Mesenchymal stem cell (in vitro differentiated cells and primary cell): ENCODE data around the gene CCDC50.

Source experiments
- DNase-seq: peaks from one replicate; pipeline ENCODE4 v3.0.0-alpha.2; 2013
- H2AFZ ChIP-seq: one replicate; pipeline ENCODE4 v1.6.1; 2013; ENCODE audit warnings: low read depth, mild to moderate bottlenecking, control low read depth, inconsistent platforms, low read length, moderate library complexity
- H2AK5ac ChIP-seq: 2 replicates; pipeline ENCODE4 v1.6.1; 2013; ENCODE audit warnings: low read length, moderate library complexity, mild to moderate bottlenecking, inconsistent platforms; ENCODE audit not compliant: severe bottlenecking
- H2BK120ac ChIP-seq: one replicate; pipeline ENCODE4 v1.6.1; 2013; ENCODE audit warnings: low read depth, mild to moderate bottlenecking, inconsistent platforms, low read length, moderate library complexity
- H2BK12ac ChIP-seq, 2 experiments: one replicate each; pipeline ENCODE4 v1.6.1; 2013; ENCODE audit warnings: inconsistent platforms in 2 of 2, low read length in 2 of 2, mild to moderate bottlenecking in 2 of 2, moderate library complexity in 2 of 2, control low read depth in 1 of 2
- H2BK15ac ChIP-seq: one replicate; pipeline ENCODE4 v1.6.1; 2013; ENCODE audit warnings: mild to moderate bottlenecking, low read depth, inconsistent platforms; ENCODE audit not compliant: poor library complexity, severe bottlenecking
- H2BK5ac ChIP-seq: 2 replicates; pipeline ENCODE4 v1.6.1; 2013; ENCODE audit warnings: low read depth, mild to moderate bottlenecking, low read length, control low read depth, inconsistent platforms; ENCODE audit not compliant: poor library complexity, severe bottlenecking
- H3K14ac ChIP-seq, 2 experiments: one replicate each; pipeline ENCODE4 v1.6.1; 2013; ENCODE audit warnings: inconsistent platforms in 2 of 2, low read length in 2 of 2, control low read depth in 1 of 2, mild to moderate bottlenecking in 1 of 2, moderate library complexity in 1 of 2
- H3K18ac ChIP-seq, 2 experiments: one replicate each; pipeline ENCODE4 v1.6.1; 2013; ENCODE audit warnings: inconsistent platforms in 2 of 2, low read length in 2 of 2, control low read depth in 1 of 2, low read depth in 1 of 2, mild to moderate bottlenecking in 1 of 2
- H3K23ac ChIP-seq, 2 experiments: one replicate each; pipeline ENCODE4 v1.6.1; 2013; ENCODE audit warnings: inconsistent platforms in 2 of 2, low read length in 2 of 2, mild to moderate bottlenecking in 2 of 2, moderate library complexity in 2 of 2, control low read depth in 1 of 2
- H3K27ac ChIP-seq: 2 replicates; pipeline ENCODE4 v1.5.1; 2013; ENCODE audit warnings: mild to moderate bottlenecking, moderate library complexity, low read length, control low read depth, inconsistent platforms; ENCODE audit not compliant: poor library complexity, severe bottlenecking
- H3K27me3 ChIP-seq, 2 experiments: 2 replicates each; pipeline versions ENCODE4 v1.6.1 to v1.7.0; 2013; ENCODE audit warnings: low read length in 2 of 2, mild to moderate bottlenecking in 2 of 2, moderate library complexity in 2 of 2, control low read depth in 1 of 2, inconsistent platforms in 1 of 2; ENCODE audit not compliant: control insufficient read depth in 1 of 2, insufficient read depth in 1 of 2
- H3K36me3 ChIP-seq, 2 experiments: 2 replicates each; pipeline versions ENCODE4 v1.6.1 to v1.7.0; 2013; ENCODE audit warnings: low read length in 2 of 2, control low read depth in 1 of 2, inconsistent platforms in 1 of 2, low read depth in 1 of 2, mild to moderate bottlenecking in 1 of 2; ENCODE audit not compliant: insufficient read depth in 2 of 2, control insufficient read depth in 1 of 2
- H3K4ac ChIP-seq, 2 experiments: one replicate each; pipeline ENCODE4 v1.6.1; 2013; ENCODE audit warnings: inconsistent platforms in 2 of 2, low read length in 2 of 2, mild to moderate bottlenecking in 2 of 2, moderate library complexity in 2 of 2, control low read depth in 1 of 2, low read depth in 1 of 2
- H3K4me1 ChIP-seq: 2 replicates; pipeline ENCODE4 v1.6.1; 2013; ENCODE audit warnings: low read depth, low read length, control low read depth; ENCODE audit not compliant: control insufficient read depth, insufficient read depth
- H3K4me2 ChIP-seq: 2 replicates; pipeline ENCODE4 v1.6.1; 2013; ENCODE audit warnings: low read length, mild to moderate bottlenecking, inconsistent platforms; ENCODE audit not compliant: poor library complexity, severe bottlenecking
- H3K4me3 ChIP-seq, 2 experiments: 2 replicates each; pipeline versions ENCODE4 v1.5.1 to v1.7.0; 2013; ENCODE audit warnings: low read length in 2 of 2, mild to moderate bottlenecking in 2 of 2, control low read depth in 1 of 2, low read depth in 1 of 2; ENCODE audit not compliant: insufficient read depth in 1 of 2
- H3K79me1 ChIP-seq: replicated peaks from 2 replicates; pipeline ENCODE4 v1.6.1; 2013; ENCODE audit warnings: mild to moderate bottlenecking, control low read depth, low read length, inconsistent platforms; ENCODE audit not compliant: poor library complexity, severe bottlenecking
- H3K9ac ChIP-seq: 2 replicates; pipeline ENCODE4 v1.7.0; 2013; ENCODE audit warnings: mild to moderate bottlenecking, low read length, moderate library complexity
- H3K9me3 ChIP-seq: 2 replicates; pipeline ENCODE4 v1.7.0; 2013; ENCODE audit warnings: mild to moderate bottlenecking, low read length; ENCODE audit not compliant: control insufficient read depth
- H4K8ac ChIP-seq: one replicate; pipeline ENCODE4 v1.6.1; 2013; ENCODE audit warnings: inconsistent platforms, mild to moderate bottlenecking, low read length, moderate library complexity
- H4K91ac ChIP-seq: one replicate; pipeline ENCODE4 v1.6.1; 2013; ENCODE audit warnings: mild to moderate bottlenecking, low read length, inconsistent platforms
- WGBS: methylation state at CpG from one replicate; pipeline ENCODE4 v1.1.7; 2013; ENCODE audit warnings: mixed read lengths; 5-methylcytosine and 5-hydroxymethylcytosine counted together

Gene CCDC50

DNA sequence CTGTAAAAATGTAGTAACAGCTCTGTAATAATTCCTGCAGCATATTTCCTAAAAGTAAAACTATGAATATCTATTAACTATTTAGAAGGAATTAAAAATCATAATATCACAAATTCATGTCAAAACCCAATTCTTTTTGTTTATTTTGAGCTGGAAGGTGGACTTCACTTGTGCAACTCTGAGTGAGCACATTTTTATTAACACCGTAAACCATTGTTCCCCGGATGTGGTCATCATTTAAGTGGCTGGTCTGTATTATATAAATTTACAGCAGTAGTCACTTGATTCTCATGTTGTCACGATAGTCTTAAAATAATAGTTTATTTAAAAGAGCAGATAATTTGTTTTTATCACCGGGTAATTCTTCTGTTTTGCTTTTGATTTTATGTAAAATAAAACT, 44.1 kb downstream of the CCDC50 start:
- H4K8ac ChIP-seq, result no peak overlapping the region
- no peak overlapping the region for H2BK15ac ChIP-seq
- no peak overlapping the region for H2AFZ ChIP-seq
- H2BK5ac ChIP-seq, result no peak overlapping the region
- no peaks in the 10 kb centered on the region for H3K9me3 ChIP-seq
- no peak overlapping the region for H2BK120ac ChIP-seq
- no peak overlapping the region for H3K4me2 ChIP-seq
- WGBS, result no CpG with 5 or more reads among the region's 4 CpGs
- H3K14ac ChIP-seq, result no peak overlapping the region
- H3K36me3 ChIP-seq, result peaks cover 10 to 64% of the 10 kb centered on the region in 2 experiments
- H3K4me1 ChIP-seq, result no peaks in the 10 kb centered on the region
- no peak overlapping the region for H3K23ac ChIP-seq
- H3K27me3 ChIP-seq, result no peaks in the 10 kb centered on the region
- H3K4ac ChIP-seq, result no peak overlapping the region
- peaks cover 7% of the 10 kb centered on the region for H3K79me1 ChIP-seq
- no peak overlapping the region for H2BK12ac ChIP-seq
- no peak overlapping the region for H3K4me3 ChIP-seq
- H4K91ac ChIP-seq, result no peak overlapping the region
- DNase-seq, result no peak
- H2AK5ac ChIP-seq, result no peak overlapping the region
- no peak overlapping the region for H3K27ac ChIP-seq
- no peak overlapping the region for H3K9ac ChIP-seq
- H3K18ac ChIP-seq, result no peak overlapping the region

DNA sequence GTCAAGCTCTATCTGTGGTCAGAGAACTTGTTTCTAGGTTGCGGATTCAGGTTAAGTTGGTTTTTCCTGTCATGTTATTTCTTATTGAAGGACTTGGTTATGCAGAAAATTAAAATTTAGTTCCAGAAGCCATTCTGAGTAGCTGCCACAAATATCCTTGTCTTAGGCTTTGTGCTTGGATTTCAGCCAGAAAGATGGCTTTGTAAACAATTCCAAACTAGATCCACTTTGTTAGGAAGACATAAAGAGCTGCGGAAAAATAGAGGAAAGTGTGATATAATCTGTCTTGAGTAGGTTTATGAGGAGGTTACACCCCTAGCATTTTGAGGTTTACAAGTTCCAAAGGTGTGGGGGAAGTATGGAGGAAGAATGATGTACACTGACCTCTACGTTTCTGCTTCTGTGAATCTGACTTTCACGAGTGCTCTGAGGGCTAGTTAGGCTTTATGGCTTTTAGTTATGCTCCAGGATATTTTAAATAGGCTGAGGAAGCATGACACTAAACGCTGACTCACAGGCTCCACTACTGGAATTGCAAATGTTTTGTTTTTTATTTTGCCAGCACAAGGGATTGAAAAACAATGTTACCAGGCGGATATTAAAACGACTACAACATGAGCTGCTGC, 47.4 kb downstream of the CCDC50 start:
- Histone ChIP-seq H3K27ac (peak overlapping the region; percentile 69), H2BK5ac (no peak overlapping the region), H3K4me3 (peak overlapping the region in 1 of 2 experiments; percentile 22), H3K36me3 (peaks cover 6 to 48% of the 10 kb centered on the region in 2 experiments), H3K4ac (no peak overlapping the region), H3K23ac (no peak overlapping the region), H2BK15ac (no peak overlapping the region), H3K9ac (peak overlapping the region; percentile 83), H4K91ac (no peak overlapping the region), H3K4me1 (no peaks in the 10 kb centered on the region), H3K27me3 (no peaks in the 10 kb centered on the region), H3K14ac (no peak overlapping the region), H2BK12ac (no peak overlapping the region), H2BK120ac (no peak overlapping the region), H2AK5ac (no peak overlapping the region), H4K8ac (no peak overlapping the region), H3K4me2 (no peak overlapping the region), H3K18ac (no peak overlapping the region), H3K9me3 (no peaks in the 10 kb centered on the region), H3K79me1 (peaks cover 14% of the 10 kb centered on the region), H2AFZ (no peak overlapping the region)
- peak; percentile 84 for DNase-seq
- 23% methylated on average over 7 of the region's 7 CpGs for WGBS

DNA sequence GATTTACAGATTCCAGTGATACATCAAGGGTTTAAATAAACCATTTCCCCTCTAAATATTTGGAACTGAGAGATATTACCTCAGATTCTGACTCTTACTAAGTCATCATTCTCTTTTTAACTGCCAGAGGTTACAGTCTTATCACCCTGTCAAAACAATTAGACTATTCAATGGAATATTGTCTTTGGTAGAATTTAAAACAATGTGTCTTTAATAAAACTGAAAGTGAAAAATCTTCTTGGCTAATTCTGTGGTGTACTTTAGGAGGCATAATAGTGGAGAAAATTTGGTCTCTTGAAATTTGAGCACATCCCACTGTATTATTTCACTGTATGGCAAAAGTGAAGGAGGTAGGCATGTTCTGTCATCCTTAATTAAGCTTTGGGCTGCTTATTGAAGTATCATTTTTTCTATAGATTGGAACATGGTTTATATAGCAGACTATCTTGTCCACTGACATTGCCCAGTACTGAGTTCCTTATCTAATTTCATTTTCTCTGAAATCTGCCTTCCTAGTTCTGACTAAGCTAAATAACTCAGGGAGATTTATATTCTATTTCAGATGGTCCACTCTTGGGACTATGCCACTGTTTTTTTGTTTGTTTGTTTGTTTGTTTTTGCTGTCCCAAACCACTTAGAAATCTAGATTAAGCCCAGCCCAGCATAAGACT, 49.1 kb downstream of the CCDC50 start:
- H3K4me2 ChIP-seq, result no peak overlapping the region
- no peaks in the 10 kb centered on the region for H3K27me3 ChIP-seq
- H3K4ac ChIP-seq, result no peak overlapping the region
- H4K8ac ChIP-seq, result no peak overlapping the region
- no peak overlapping the region for H3K27ac ChIP-seq
- no peak overlapping the region for H2AFZ ChIP-seq
- H3K79me1 ChIP-seq, result peaks cover 14% of the 10 kb centered on the region
- no peak overlapping the region for H4K91ac ChIP-seq
- H2BK5ac ChIP-seq, result no peak overlapping the region
- H2AK5ac ChIP-seq, result no peak overlapping the region
- peak overlapping the region; percentile 83 for H3K9ac ChIP-seq
- no peaks in the 10 kb centered on the region for H3K4me1 ChIP-seq
- peaks cover 6 to 56% of the 10 kb centered on the region in 2 experiments for H3K36me3 ChIP-seq
- H3K18ac ChIP-seq, result no peak overlapping the region
- no peaks in the 10 kb centered on the region for H3K9me3 ChIP-seq
- no peak overlapping the region for H3K23ac ChIP-seq
- no peak overlapping the region for H3K14ac ChIP-seq
- DNase-seq, result no peak
- no peak overlapping the region for H2BK120ac ChIP-seq
- no peak overlapping the region for H2BK15ac ChIP-seq
- H2BK12ac ChIP-seq, result no peak overlapping the region
- no peak overlapping the region for H3K4me3 ChIP-seq

DNA sequence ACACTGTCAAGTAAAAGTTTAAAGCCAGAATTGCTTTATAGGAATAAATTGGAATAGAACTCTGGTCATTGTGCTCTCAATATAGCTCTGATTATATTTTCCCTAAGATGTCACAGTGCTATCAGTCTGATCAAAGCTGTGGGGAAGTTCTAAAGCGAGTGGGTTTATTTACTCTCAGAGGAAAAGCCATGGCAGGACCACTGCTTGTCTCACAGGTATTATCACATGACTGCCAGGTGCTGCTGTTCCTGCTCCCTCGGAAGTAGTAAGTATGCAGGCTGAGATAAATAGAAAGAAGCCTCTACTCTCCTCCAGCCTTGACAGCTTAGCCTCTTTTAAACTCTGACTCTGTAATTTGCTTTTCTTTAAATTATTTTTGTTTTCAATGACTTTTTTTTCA, 50.3 kb downstream of the CCDC50 start:
- H3K9me3 ChIP-seq, result no peaks in the 10 kb centered on the region
- no peak overlapping the region for H2AK5ac ChIP-seq
- H3K18ac ChIP-seq, result peak overlapping the region in 1 of 2 experiments; percentile 28
- no peak overlapping the region for H4K91ac ChIP-seq
- H3K4me1 ChIP-seq, result no peaks in the 10 kb centered on the region
- H3K79me1 ChIP-seq, result peaks cover 14% of the 10 kb centered on the region
- H3K27ac ChIP-seq, result no peak overlapping the region
- H4K8ac ChIP-seq, result no peak overlapping the region
- no peaks in the 10 kb centered on the region for H3K27me3 ChIP-seq
- no peak overlapping the region for H2AFZ ChIP-seq
- H2BK5ac ChIP-seq, result no peak overlapping the region
- H3K9ac ChIP-seq, result peak overlapping the region; percentile 61
- no peak overlapping the region for H3K23ac ChIP-seq
- H2BK12ac ChIP-seq, result no peak overlapping the region
- H2BK15ac ChIP-seq, result no peak overlapping the region
- peaks cover 6 to 63% of the 10 kb centered on the region in 2 experiments for H3K36me3 ChIP-seq
- H3K4ac ChIP-seq, result no peak overlapping the region
- 40% methylated on average over 2 of the region's 2 CpGs for WGBS
- H3K4me3 ChIP-seq, result no peak overlapping the region
- no peak for DNase-seq
- no peak overlapping the region for H3K4me2 ChIP-seq
- H2BK120ac ChIP-seq, result no peak overlapping the region
- H3K14ac ChIP-seq, result no peak overlapping the region
